Embryonic facial prominence (tissue), 1 donor: Measurements from ENCODE around the gene TCF12.

Experiments used
- DNase-seq: peaks from one replicate; pipeline ENCODE4 v3.0.0-alpha.2; 2016; ENCODE audit errors: extremely low spot score

TCF12 gene

GRCh38 chr15:57251941-57252340, 333.5 kb downstream of the TCF12 start:
- DNase-seq = no peak

- no peak for DNase-seq
Measured at GRCh38 chr15:57253082-57253481, 334.6 kb downstream of the TCF12 start.

- DNase-seq = no peak
Measured at GRCh38 chr15:57253500-57253899, 335.1 kb downstream of the TCF12 start.

GRCh38 chr15:57255751-57256341, 337.4 kb downstream of the TCF12 start:
- DNase-seq = no peak

GRCh38 chr15:57256939-57257338, 338.5 kb downstream of the TCF12 start:
- DNase-seq = no peak

GRCh38 chr15:57259568-57260040, 341.2 kb downstream of the TCF12 start:
- DNase-seq = no peak

GRCh38 chr15:57263520-57263919, 345.1 kb downstream of the TCF12 start:
- no peak for DNase-seq

GRCh38 chr15:57272771-57273357, 354.4 kb downstream of the TCF12 start:
- no peak for DNase-seq

- no peak for DNase-seq
Measured at GRCh38 chr15:57273402-57273801, 355.0 kb downstream of the TCF12 start.

- no peak for DNase-seq
Measured at GRCh38 chr15:57278439-57278838, 360.0 kb downstream of the TCF12 start.

GRCh38 chr15:57280464-57280863, 362.0 kb downstream of the TCF12 start:
- no peak for DNase-seq

GRCh38 chr15:57281321-57281720, 362.9 kb downstream of the TCF12 start:
- no peak for DNase-seq

- no peak for DNase-seq
Measured at GRCh38 chr15:57282686-57283085, 364.2 kb downstream of the TCF12 start.

- no peak for DNase-seq
Measured at GRCh38 chr15:57283774-57284503, 365.5 kb downstream of the TCF12 start.

GRCh38 chr15:57284535-57284934, 366.1 kb downstream of the TCF12 start:
- DNase-seq = no peak

- no peak for DNase-seq
Measured at GRCh38 chr15:57285386-57285785, 366.9 kb downstream of the TCF12 start.

GRCh38 chr15:57286446-57287122, 368.1 kb downstream of the TCF12 start:
- DNase-seq = no peak

GRCh38 chr15:57287123-57287521, 368.7 kb downstream of the TCF12 start:
- DNase-seq = no peak

GRCh38 chr15:57288926-57289580, 370.6 kb downstream of the TCF12 start:
- no peak for DNase-seq

GRCh38 chr15:57290187-57290586, 371.7 kb downstream of the TCF12 start:
- no peak for DNase-seq

- DNase-seq = no peak
Measured at GRCh38 chr15:57290826-57291225, 372.4 kb downstream of the TCF12 start.
